Middle frontal gyrus (tissue), 1 donor: Measurements from ENCODE around the gene MARK1.

ENCODE experiments used
- DNase-seq: peaks from one replicate; pipeline ENCODE4 v3.0.0-alpha.2; 2015; ENCODE audit warnings: low spot score; ENCODE audit errors: extremely low spot score

MARK1 gene

GRCh38 chr1:220527908-220528678 lies at the start of gene MARK1:
MARK1 (plus strand) TSS chr1:220528136; CDS start chr1:220528823, 687 bp downstream.
- DNase-seq: peak; percentile 37

- DNase-seq: no peak
Observed at GRCh38 chr1:220483700-220484099, 44.2 kb upstream of the MARK1 start.

GRCh38 chr1:220484135-220484534 lies 43.8 kb upstream of the MARK1 start:
- DNase-seq: no peak

- DNase-seq: no peak
Observed at GRCh38 chr1:220485131-220485530, 42.8 kb upstream of the MARK1 start.

GRCh38 chr1:220485791-220486190 lies 42.1 kb upstream of the MARK1 start:
- no peak for DNase-seq

- DNase-seq: no peak
Observed at GRCh38 chr1:220487297-220487820, 40.6 kb upstream of the MARK1 start.

- no peak for DNase-seq
Observed at GRCh38 chr1:220491891-220492290, 36.0 kb upstream of the MARK1 start.

GRCh38 chr1:220497220-220497947 lies 30.6 kb upstream of the MARK1 start:
- no peak for DNase-seq

GRCh38 chr1:220498188-220498587 lies 29.7 kb upstream of the MARK1 start:
- DNase-seq: no peak

GRCh38 chr1:220500372-220500771 lies 27.6 kb upstream of the MARK1 start:
- DNase-seq: no peak

- no peak for DNase-seq
Observed at GRCh38 chr1:220504329-220504728, 23.6 kb upstream of the MARK1 start.

GRCh38 chr1:220507085-220507484 lies 20.9 kb upstream of the MARK1 start:
- DNase-seq: no peak

- DNase-seq: no peak
Observed at GRCh38 chr1:220511179-220511578, 16.8 kb upstream of the MARK1 start.

GRCh38 chr1:220511785-220512184 lies 16.2 kb upstream of the MARK1 start:
- DNase-seq: no peak

GRCh38 chr1:220513834-220514233 lies 14.1 kb upstream of the MARK1 start:
- no peak for DNase-seq

GRCh38 chr1:220514256-220514655 lies 13.7 kb upstream of the MARK1 start:
- DNase-seq: no peak

- no peak for DNase-seq
Observed at GRCh38 chr1:220516014-220516721, 11.8 kb upstream of the MARK1 start.

GRCh38 chr1:220516722-220517042 lies 11.3 kb upstream of the MARK1 start:
- no peak for DNase-seq

GRCh38 chr1:220521778-220522177 lies 6.2 kb upstream of the MARK1 start:
- no peak for DNase-seq

- no peak for DNase-seq
Observed at GRCh38 chr1:220526294-220526693, 1.6 kb upstream of the MARK1 start.

GRCh38 chr1:220527279-220527907 lies 543 bp upstream of the MARK1 start:
- peak; percentile 46 for DNase-seq
